ENCODE measurements around the gene LDLRAD4.

The LDLRAD4 gene

DNA sequence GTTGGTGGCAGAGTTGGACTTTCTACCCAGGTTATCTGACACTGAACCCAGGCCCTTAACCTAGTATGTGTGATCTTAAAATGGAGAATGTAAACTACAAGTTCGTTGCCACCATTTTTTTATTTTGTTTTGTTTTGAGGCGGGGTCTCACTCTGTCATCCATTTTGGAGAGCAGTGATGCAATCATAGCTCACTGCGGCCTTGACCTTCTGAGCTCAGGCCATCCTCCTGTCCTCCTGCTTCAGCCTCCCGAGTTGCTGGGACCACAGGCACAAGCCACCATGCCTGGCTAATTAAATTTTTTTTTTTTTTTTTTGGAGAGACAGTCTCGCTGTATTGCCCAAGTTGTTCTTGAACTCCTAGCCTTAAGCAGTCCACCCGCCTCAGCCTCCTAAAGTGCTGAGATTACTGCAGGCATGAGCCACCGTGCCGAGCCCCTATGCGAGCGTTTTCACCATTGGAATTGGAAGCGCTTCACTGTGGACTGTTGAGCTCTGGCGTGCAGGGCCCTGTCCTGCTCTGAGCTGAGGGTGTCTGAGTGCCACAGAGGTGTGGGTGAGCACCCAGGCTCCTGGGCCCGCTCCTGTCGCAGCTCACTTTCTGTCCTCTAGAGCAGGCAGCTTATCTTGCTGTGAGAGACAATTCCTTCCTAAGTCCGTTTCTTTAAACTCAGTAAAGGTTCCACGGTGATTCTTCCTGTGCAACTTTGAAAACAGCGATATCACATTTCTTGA lies 186.9 kb downstream of the LDLRAD4 start:
- H3K27ac ChIP-seq, result no peak overlapping the region
- TF ChIP-seq, protein P1, sequence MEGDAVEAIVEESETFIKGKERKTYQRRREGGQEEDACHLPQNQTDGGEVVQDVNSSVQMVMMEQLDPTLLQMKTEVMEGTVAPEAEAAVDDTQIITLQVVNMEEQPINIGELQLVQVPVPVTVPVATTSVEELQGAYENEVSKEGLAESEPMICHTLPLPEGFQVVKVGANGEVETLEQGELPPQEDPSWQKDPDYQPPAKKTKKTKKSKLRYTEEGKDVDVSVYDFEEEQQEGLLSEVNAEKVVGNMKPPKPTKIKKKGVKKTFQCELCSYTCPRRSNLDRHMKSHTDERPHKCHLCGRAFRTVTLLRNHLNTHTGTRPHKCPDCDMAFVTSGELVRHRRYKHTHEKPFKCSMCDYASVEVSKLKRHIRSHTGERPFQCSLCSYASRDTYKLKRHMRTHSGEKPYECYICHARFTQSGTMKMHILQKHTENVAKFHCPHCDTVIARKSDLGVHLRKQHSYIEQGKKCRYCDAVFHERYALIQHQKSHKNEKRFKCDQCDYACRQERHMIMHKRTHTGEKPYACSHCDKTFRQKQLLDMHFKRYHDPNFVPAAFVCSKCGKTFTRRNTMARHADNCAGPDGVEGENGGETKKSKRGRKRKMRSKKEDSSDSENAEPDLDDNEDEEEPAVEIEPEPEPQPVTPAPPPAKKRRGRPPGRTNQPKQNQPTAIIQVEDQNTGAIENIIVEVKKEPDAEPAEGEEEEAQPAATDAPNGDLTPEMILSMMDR (conservative IDR thresholded peaks at IDR 0.05; ENCODE audit: low read depth, low read length), result no peak

DNA sequence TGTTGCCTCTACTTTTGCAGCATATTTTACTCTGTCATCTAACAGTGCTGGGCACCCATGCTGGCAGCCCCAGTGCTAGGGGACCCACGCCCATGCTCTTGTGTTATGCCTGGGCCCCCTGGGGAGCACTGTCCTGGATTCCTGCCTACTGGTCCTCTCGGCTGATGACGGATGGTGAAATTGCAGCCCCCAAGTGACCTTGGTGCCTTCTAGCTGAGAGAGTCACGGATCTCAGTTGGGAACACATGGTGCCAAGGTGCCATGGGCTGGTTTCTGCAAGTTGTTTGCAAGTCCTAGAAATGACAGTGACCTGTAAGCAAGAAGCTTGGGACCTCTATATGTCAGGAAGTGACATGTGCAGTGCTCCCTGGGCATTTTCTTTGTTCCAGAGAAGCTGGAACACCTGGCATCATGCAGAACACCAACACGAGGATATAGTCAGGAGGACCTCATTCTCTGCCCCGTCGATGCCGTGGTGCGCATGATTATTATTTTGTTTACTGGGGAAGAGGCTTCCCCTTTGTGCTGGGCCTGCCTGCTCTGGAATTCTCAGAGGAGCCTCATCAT lies 187.6 kb downstream of the LDLRAD4 start:
- no peak overlapping the region for H3K9ac ChIP-seq
- H3K27me3 ChIP-seq (ENCODE audit: insufficient read depth, low read depth), result no peaks in the 10 kb centered on the region
- no peaks in the 10 kb centered on the region for H3K79me2 ChIP-seq (ENCODE audit: insufficient read depth, low read depth)
- no peak overlapping the region for H2AFZ ChIP-seq (ENCODE audit: low read depth)
- no peaks in the 10 kb centered on the region for H4K20me1 ChIP-seq (ENCODE audit: insufficient read depth)
- no peaks in the 10 kb centered on the region for H3K4me1 ChIP-seq (ENCODE audit: low read depth, poor library complexity, severe bottlenecking)
- no peak overlapping the region for H3K4me2 ChIP-seq
- no peaks in the 10 kb centered on the region for H3K36me3 ChIP-seq (ENCODE audit: insufficient read depth)
- no peak overlapping the region for H3K27ac ChIP-seq
- no peak overlapping the region for H3K4me3 ChIP-seq (IDR thresholded peaks at IDR 0.05; ENCODE audit: insufficient read depth, low read depth, low read length)
- TF ChIP-seq, protein P1 (conservative IDR thresholded peaks at IDR 0.05; ENCODE audit: low read depth, low read length), result no peak

More for the DNA sequence above, 186.9 kb downstream of the LDLRAD4 start:
- Histone ChIP-seq H3K27me3 (ENCODE audit: insufficient read depth, low read depth) (no peaks in the 10 kb centered on the region), H3K9ac (no peak overlapping the region), H3K79me2 (ENCODE audit: insufficient read depth, low read depth) (no peaks in the 10 kb centered on the region), H3K36me3 (ENCODE audit: insufficient read depth) (no peaks in the 10 kb centered on the region), H3K4me3 (IDR thresholded peaks at IDR 0.05; ENCODE audit: insufficient read depth, low read depth, low read length) (no peak overlapping the region), H2AFZ (ENCODE audit: low read depth) (no peak overlapping the region), H3K4me2 (no peak overlapping the region), H3K4me1 (ENCODE audit: low read depth, poor library complexity, severe bottlenecking) (no peaks in the 10 kb centered on the region), H4K20me1 (ENCODE audit: insufficient read depth) (no peaks in the 10 kb centered on the region)

DNA sequence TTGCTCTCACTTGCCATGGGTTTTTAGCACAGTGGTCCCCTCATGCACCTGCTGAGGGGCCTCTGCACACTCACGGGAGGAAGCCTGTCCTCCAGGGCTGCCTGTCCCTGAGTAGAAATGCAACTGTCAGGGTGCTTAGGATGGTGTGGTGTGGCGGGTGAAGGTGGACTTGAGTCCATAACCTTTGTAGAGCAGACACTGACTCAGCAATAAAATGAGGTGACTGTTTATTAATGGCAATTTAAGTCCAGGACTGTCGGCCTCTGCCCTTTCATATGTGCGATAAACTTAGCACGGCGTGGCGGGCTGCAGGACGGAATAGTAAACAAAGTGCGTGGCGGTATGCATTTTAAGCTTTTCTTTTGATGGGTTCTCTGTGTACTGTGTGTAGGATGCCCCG lies 188.2 kb downstream of the LDLRAD4 start:
- Histone ChIP-seq H3K27me3 (ENCODE audit: insufficient read depth, low read depth) (no peaks in the 10 kb centered on the region), H3K4me1 (ENCODE audit: low read depth, poor library complexity, severe bottlenecking) (no peaks in the 10 kb centered on the region), H3K36me3 (ENCODE audit: insufficient read depth) (no peaks in the 10 kb centered on the region), H3K27ac (no peak overlapping the region), H2AFZ (ENCODE audit: low read depth) (no peak overlapping the region), H3K79me2 (ENCODE audit: insufficient read depth, low read depth) (no peaks in the 10 kb centered on the region), H4K20me1 (ENCODE audit: insufficient read depth) (no peaks in the 10 kb centered on the region), H3K9ac (no peak overlapping the region), H3K4me2 (no peak overlapping the region), H3K4me3 (IDR thresholded peaks at IDR 0.05; ENCODE audit: insufficient read depth, low read depth, low read length) (no peak overlapping the region)
- TF ChIP-seq, protein P1 (conservative IDR thresholded peaks at IDR 0.05; ENCODE audit: low read depth, low read length), result no peak

DNA sequence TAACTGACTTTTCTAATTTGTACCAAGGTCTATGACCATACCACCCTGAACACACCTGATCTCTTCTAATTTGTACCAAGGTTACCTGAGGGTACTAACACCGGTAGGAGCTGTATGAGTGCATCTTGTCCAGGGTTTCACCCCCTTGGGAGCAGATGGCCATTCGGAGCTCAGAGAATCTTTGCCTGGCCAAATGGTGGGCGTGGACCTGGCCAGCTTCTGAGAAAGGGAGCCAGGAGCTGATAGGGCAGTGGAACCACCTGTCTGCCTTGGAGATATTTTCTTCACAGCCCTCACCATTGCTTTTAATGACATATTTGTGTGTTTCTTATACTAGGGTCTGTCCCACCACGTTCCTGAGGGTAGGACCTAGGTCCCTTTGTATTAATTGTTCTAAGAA lies 188.9 kb downstream of the LDLRAD4 start:
- no peaks in the 10 kb centered on the region for H3K27me3 ChIP-seq (ENCODE audit: insufficient read depth, low read depth)
- no peaks in the 10 kb centered on the region for H3K79me2 ChIP-seq (ENCODE audit: insufficient read depth, low read depth)
- TF ChIP-seq, protein P1 (conservative IDR thresholded peaks at IDR 0.05; ENCODE audit: low read depth, low read length), result no peak

More for the DNA sequence above, 188.9 kb downstream of the LDLRAD4 start:
- Histone ChIP-seq H3K36me3 (ENCODE audit: insufficient read depth) (no peaks in the 10 kb centered on the region), H3K4me3 (IDR thresholded peaks at IDR 0.05; ENCODE audit: insufficient read depth, low read depth, low read length) (no peak overlapping the region), H2AFZ (ENCODE audit: low read depth) (no peak overlapping the region), H4K20me1 (ENCODE audit: insufficient read depth) (no peaks in the 10 kb centered on the region), H3K9ac (no peak overlapping the region), H3K4me2 (no peak overlapping the region), H3K4me1 (ENCODE audit: low read depth, poor library complexity, severe bottlenecking) (no peaks in the 10 kb centered on the region), H3K27ac (no peak overlapping the region)
